Lung (tissue), 12 donors: ENCODE measurements around the gene SGPL1. TPM values are rescaled to one million over a fixed set of nuclear protein-coding genes. Genes with fewer than 3 reads are reported as not detected.

Experiments
- ATAC-seq: fragments of 200-7000 bp; cut with Tn5 transposase; one replicate; pipeline ENCODE4 v1.9.1; 2020; ENCODE audit warnings: moderate number of reproducible peaks; ENCODE audit not compliant: insufficient read depth, low FRiP score
- DNase-seq, 3 donors: peaks; one replicate each; pipeline ENCODE4 v3.0.0-alpha.2; 2013 to 2017
- H3K27ac ChIP-seq, 2 donors: one replicate each; pipeline ENCODE4 v1.5.1; 2013; ENCODE audit warnings: mild to moderate bottlenecking in 2 of 2, moderate library complexity in 2 of 2, control low read depth in 1 of 2, inconsistent platforms in 1 of 2, low read depth in 1 of 2, low read length in 1 of 2
- H3K27me3 ChIP-seq, 3 donors: one replicate each; pipeline ENCODE4 v1.5.1; 2013; ENCODE audit warnings: low read length in 2 of 3; ENCODE audit not compliant: control insufficient read depth in 3 of 3, insufficient read depth in 3 of 3
- H3K36me3 ChIP-seq, 4 donors: one replicate each; pipeline ENCODE4 v1.5.1; 2013; ENCODE audit warnings: low read length in 4 of 4, mild to moderate bottlenecking in 1 of 4, moderate library complexity in 1 of 4; ENCODE audit not compliant: control insufficient read depth in 4 of 4, insufficient read depth in 4 of 4
- H3K4me1 ChIP-seq, 5 donors: one replicate each; pipeline ENCODE4 v1.5.1; 2013; ENCODE audit warnings: low read length in 5 of 5, mild to moderate bottlenecking in 2 of 5, moderate library complexity in 1 of 5; ENCODE audit not compliant: control insufficient read depth in 5 of 5, insufficient read depth in 5 of 5
- H3K4me3 ChIP-seq: one replicate; pipeline ENCODE4 v1.5.1; 2013; ENCODE audit warnings: mild to moderate bottlenecking, control low read depth, moderate library complexity
- H3K9ac ChIP-seq, 2 donors: one replicate each; pipeline ENCODE4 v1.5.1; 2013; ENCODE audit warnings: low read length in 2 of 2, control low read depth in 1 of 2; ENCODE audit not compliant: insufficient read depth in 1 of 2
- H3K9me3 ChIP-seq, 4 donors: one replicate each; pipeline ENCODE4 v1.5.1; 2013; ENCODE audit warnings: low read length in 3 of 4, mild to moderate bottlenecking in 1 of 4, moderate library complexity in 1 of 4; ENCODE audit not compliant: control insufficient read depth in 4 of 4, insufficient read depth in 3 of 4
- WGBS, 2 donors: extraction: QIAGEN DNeasy Blood & Tissue Kit; methylation state at CpG; one replicate each; pipeline ENCODE4 v1.1.7; 2013; 5-methylcytosine and 5-hydroxymethylcytosine counted together
- polyA plus RNA-seq, 2 donors: library from polyadenylated mRNA; stranded (reverse); fragments of 200-250 nt; gene quantifications; one replicate each; pipeline ENCODE4 v1.2.1, GENCODE V29; 2013
- total RNA-seq, 2 donors: library from RNA; depleted of rRNA in 1 of 2; stranded (reverse); fragments of >200 nt in 1 of 2; gene quantifications; one replicate each; pipeline ENCODE4 v1.2.1, GENCODE V29; 2014 to 2021
- TF ChIP-seq, protein P1 (sequence below): IDR thresholded peaks from 2 replicates; pipeline ENCODE4 v1.5.1; 2012; ENCODE audit warnings: mild to moderate bottlenecking; ENCODE audit errors: control extremely low read depth, extremely low read depth
- donor health status: control.
- donor health status: control.
- donor health status: Bipolar disorder and iron deficiency.
- donor health status: healthy.
- donor health status: DM: yes; HTN: yes; CAD: no.

The SGPL1 gene
- total and polyA plus RNA-seq, 4 donors: 8.3 to 57.4 (median 30.8) TPM

GRCh38 chr10:70879207-70879606, 63.5 kb downstream of the SGPL1 start:
- whole genome bisulfite sequencing, 2 donors: 60 to 73% methylated on average over 1 of the region's 1 CpG
- Histone ChIP-seq H3K9me3 (no peaks in the 10 kb centered on the region), H3K4me1 (peaks cover 0 to 5% (median 0%) of the 10 kb centered on the region in 5 donors), H3K9ac (no peak overlapping the region), H3K27ac (no peak overlapping the region), H3K27me3 (no peaks in the 10 kb centered on the region), H3K4me3 (no peak overlapping the region), H3K36me3 (peaks cover 0 to 21% (median 17%) of the 10 kb centered on the region in 4 donors)
- TF ChIP-seq, protein P1, sequence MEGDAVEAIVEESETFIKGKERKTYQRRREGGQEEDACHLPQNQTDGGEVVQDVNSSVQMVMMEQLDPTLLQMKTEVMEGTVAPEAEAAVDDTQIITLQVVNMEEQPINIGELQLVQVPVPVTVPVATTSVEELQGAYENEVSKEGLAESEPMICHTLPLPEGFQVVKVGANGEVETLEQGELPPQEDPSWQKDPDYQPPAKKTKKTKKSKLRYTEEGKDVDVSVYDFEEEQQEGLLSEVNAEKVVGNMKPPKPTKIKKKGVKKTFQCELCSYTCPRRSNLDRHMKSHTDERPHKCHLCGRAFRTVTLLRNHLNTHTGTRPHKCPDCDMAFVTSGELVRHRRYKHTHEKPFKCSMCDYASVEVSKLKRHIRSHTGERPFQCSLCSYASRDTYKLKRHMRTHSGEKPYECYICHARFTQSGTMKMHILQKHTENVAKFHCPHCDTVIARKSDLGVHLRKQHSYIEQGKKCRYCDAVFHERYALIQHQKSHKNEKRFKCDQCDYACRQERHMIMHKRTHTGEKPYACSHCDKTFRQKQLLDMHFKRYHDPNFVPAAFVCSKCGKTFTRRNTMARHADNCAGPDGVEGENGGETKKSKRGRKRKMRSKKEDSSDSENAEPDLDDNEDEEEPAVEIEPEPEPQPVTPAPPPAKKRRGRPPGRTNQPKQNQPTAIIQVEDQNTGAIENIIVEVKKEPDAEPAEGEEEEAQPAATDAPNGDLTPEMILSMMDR: no peak
- DNase-seq (no peak), ATAC-seq (no peak)

DNA sequence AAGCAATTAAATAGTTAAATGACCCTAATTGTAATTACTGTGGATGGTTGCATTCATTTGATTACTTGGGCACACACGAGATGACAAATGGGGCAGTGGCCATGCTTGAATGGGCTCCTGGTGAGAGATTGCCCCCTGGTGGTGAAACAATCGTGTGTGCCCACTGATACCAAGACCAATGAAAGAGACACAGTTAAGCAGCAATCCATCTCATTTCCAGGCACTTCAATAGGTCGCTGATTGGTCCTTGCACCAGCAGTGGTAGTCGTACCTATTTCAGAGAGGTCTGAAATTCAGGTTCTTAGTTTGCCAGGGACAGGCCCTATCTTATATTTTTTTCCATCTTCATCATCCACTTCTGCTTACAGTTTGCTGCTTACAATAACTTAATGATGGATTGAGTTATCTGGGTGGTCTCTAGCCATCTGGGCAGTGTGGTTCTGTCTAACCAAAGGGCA, 64.4 kb downstream of the SGPL1 start:
- Histone ChIP-seq H3K9me3 (no peaks in the 10 kb centered on the region), H3K27me3 (no peaks in the 10 kb centered on the region), H3K36me3 (peaks cover 0 to 24% (median 18%) of the 10 kb centered on the region in 4 donors), H3K9ac (no peak overlapping the region), H3K27ac (no peak overlapping the region), H3K4me1 (peaks cover 0 to 5% (median 0%) of the 10 kb centered on the region in 5 donors), H3K4me3 (no peak overlapping the region)
- TF ChIP-seq, protein P1: peak; percentile 96
- ATAC-seq (peak; percentile 72), DNase-seq (peak; percentile 76 to 88 (median 86))
- WGBS, 2 donors: 4 to 19% methylated on average over 4 of the region's 4 CpGs

DNA sequence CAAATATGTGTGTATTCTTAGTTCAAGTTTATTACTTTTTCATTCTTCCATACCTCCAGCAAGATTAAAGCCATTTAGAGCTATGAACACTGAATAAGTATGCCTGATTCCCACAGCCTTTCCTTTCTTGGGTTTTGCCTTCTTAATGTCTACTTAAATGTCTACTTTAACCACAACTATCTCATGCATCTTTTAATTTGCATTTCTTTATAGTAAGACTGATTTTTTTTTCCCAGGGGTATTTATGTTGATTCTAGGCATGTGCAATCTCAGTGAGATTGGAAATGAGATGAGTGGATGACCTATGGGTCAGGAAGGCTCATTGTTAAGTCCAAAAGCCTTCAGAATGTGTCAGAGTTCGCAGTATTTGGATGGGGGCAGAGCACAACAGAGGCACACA, 69.0 kb downstream of the SGPL1 start:
- 94 to 100% methylated on average over 1 of the region's 1 CpG for WGBS, 2 donors

More for the DNA sequence above, 69.0 kb downstream of the SGPL1 start:
- ATAC-seq (no peak), DNase-seq (no peak)
- no peaks in the 10 kb centered on the region for H3K27me3 ChIP-seq
- no peak overlapping the region for H3K27ac ChIP-seq
- no peak overlapping the region for H3K4me3 ChIP-seq
- no peaks in the 10 kb centered on the region for H3K9me3 ChIP-seq
- TF ChIP-seq, protein P1: no peak
- H3K36me3 ChIP-seq: peaks cover 3 to 12% (median 5%) of the 10 kb centered on the region in 4 donors
- peaks cover 0 to 14% (median 7%) of the 10 kb centered on the region in 5 donors for H3K4me1 ChIP-seq
- no peak overlapping the region for H3K9ac ChIP-seq
